ENCODE results near the gene CDKN2AIPNL. TPM values are rescaled to one million over a fixed set of nuclear protein-coding genes. Genes with fewer than 3 reads are reported as not detected.
"Not testable (repeated sequence)": the region's sequence is repeated elsewhere in the genome, so short reads cannot be mapped to it uniquely, and the experiment has no call there.

The CDKN2AIPNL gene
- total RNA-seq, 1 donor, result 17.4 TPM

- Histone ChIP-seq H3K27ac (ENCODE audit: low read depth, low read length) (no peak overlapping the region), H3K36me3 (ENCODE audit: insufficient read depth, low read length) (peaks cover 61% of the 10 kb centered on the region), H4K20me1 (ENCODE audit: insufficient read depth, low read length) (peaks cover 36% of the 10 kb centered on the region), H2AFZ (ENCODE audit: low read length) (no peak overlapping the region), H3K4me1 (ENCODE audit: insufficient read depth, low read length) (no peaks in the 10 kb centered on the region), H3K79me2 (ENCODE audit: insufficient read depth, low read length) (peaks cover 71% of the 10 kb centered on the region), H3K27me3 (ENCODE audit: insufficient read depth, low read length) (no peaks in the 10 kb centered on the region), H3K4me2 (ENCODE audit: insufficient read depth, low read length) (no peak overlapping the region), H3K9me3 (ENCODE audit: low read depth, low read length) (no peaks in the 10 kb centered on the region), H3K4me3 (ENCODE audit: insufficient read depth, low read length) (no peak overlapping the region)
- no peak for DNase-seq (ENCODE audit: insufficient read length, low spot score, missing footprints)
- no peak for TF ChIP-seq CTCF (IDR thresholded peaks at IDR 0.05; ENCODE audit: extremely low read depth, low read depth, low read length)
Observed at GRCh38 chr5:134380346-134380745, 31.3 kb downstream of the CDKN2AIPNL start.

- Histone ChIP-seq H3K4me3 (ENCODE audit: insufficient read depth, low read length) (no peak overlapping the region), H3K36me3 (ENCODE audit: insufficient read depth, low read length) (peaks cover 28% of the 10 kb centered on the region), H3K9me3 (ENCODE audit: low read depth, low read length) (no peaks in the 10 kb centered on the region), H2AFZ (ENCODE audit: low read length) (no peak overlapping the region), H4K20me1 (ENCODE audit: insufficient read depth, low read length) (peaks cover 47% of the 10 kb centered on the region), H3K79me2 (ENCODE audit: insufficient read depth, low read length) (peaks cover 84% of the 10 kb centered on the region), H3K27ac (ENCODE audit: low read depth, low read length) (no peak overlapping the region), H3K4me1 (ENCODE audit: insufficient read depth, low read length) (peaks cover 17% of the 10 kb centered on the region), H3K27me3 (ENCODE audit: insufficient read depth, low read length) (no peaks in the 10 kb centered on the region), H3K4me2 (ENCODE audit: insufficient read depth, low read length) (peak overlapping the region; percentile 13)
- TF ChIP-seq CTCF (IDR thresholded peaks at IDR 0.05; ENCODE audit: extremely low read depth, low read depth, low read length), result no peak
- DNase-seq (ENCODE audit: insufficient read length, low spot score, missing footprints), result peak; percentile 18
Observed at GRCh38 chr5:134374232-134374631, 37.4 kb downstream of the CDKN2AIPNL start.

GRCh38 chr5:134373633-134374032 lies 38.0 kb downstream of the CDKN2AIPNL start:
- H3K4me3 ChIP-seq (ENCODE audit: insufficient read depth, low read length); DNase-seq (ENCODE audit: insufficient read length, low spot score, missing footprints); H2AFZ ChIP-seq (ENCODE audit: low read length); H3K9me3 ChIP-seq (ENCODE audit: low read depth, low read length); H3K27me3 ChIP-seq (ENCODE audit: insufficient read depth, low read length); H3K27ac ChIP-seq (ENCODE audit: low read depth, low read length): not testable (repeated sequence)
- Histone ChIP-seq H3K36me3 (ENCODE audit: insufficient read depth, low read length) (peaks cover 28% of the 10 kb centered on the region), H3K4me2 (ENCODE audit: insufficient read depth, low read length) (peak overlapping the region; percentile 69), H3K4me1 (ENCODE audit: insufficient read depth, low read length) (peaks cover 17% of the 10 kb centered on the region), H3K79me2 (ENCODE audit: insufficient read depth, low read length) (peaks cover 80% of the 10 kb centered on the region), H4K20me1 (ENCODE audit: insufficient read depth, low read length) (peaks cover 46% of the 10 kb centered on the region)

GRCh38 chr5:134371834-134372340 lies 39.8 kb downstream of the CDKN2AIPNL start:
- Histone ChIP-seq H3K4me1 (ENCODE audit: insufficient read depth, low read length) (peaks cover 22% of the 10 kb centered on the region), H3K79me2 (ENCODE audit: insufficient read depth, low read length) (peaks cover 67% of the 10 kb centered on the region), H2AFZ (ENCODE audit: low read length) (peak overlapping the region; percentile 78), H3K9me3 (ENCODE audit: low read depth, low read length) (no peaks in the 10 kb centered on the region), H3K36me3 (ENCODE audit: insufficient read depth, low read length) (peaks cover 18% of the 10 kb centered on the region), H3K27ac (ENCODE audit: low read depth, low read length) (peak overlapping the region; percentile 93), H3K27me3 (ENCODE audit: insufficient read depth, low read length) (no peaks in the 10 kb centered on the region), H3K4me2 (ENCODE audit: insufficient read depth, low read length) (peak overlapping the region; percentile 69), H3K4me3 (ENCODE audit: insufficient read depth, low read length) (peak overlapping the region; percentile 99), H4K20me1 (ENCODE audit: insufficient read depth, low read length) (peaks cover 34% of the 10 kb centered on the region)
- peak; percentile 48 for DNase-seq (ENCODE audit: insufficient read length, low spot score, missing footprints)
- no peak for TF ChIP-seq CTCF (IDR thresholded peaks at IDR 0.05; ENCODE audit: extremely low read depth, low read depth, low read length)

Measured in osteoblast (primary cell).